Panc1 (cell line): Measurements from ENCODE around the gene OSER1.

ENCODE experiments used
- POLR2AphosphoS5 ChIP-seq: IDR thresholded peaks from 2 replicates; pipeline ENCODE4 v1.6.1; 2012; ENCODE audit warnings: mild to moderate bottlenecking, low read depth, low read length, moderate library complexity
- SIN3A ChIP-seq: IDR thresholded peaks from 2 replicates; pipeline ENCODE4 v1.6.1; 2012; ENCODE audit warnings: low read depth, mild to moderate bottlenecking, low read length, moderate library complexity, borderline replicate concordance; ENCODE audit not compliant: insufficient read depth
- TF ChIP-seq, protein P1 (sequence below): fragments of 450-650 bp; IDR thresholded peaks from 2 replicates; pipeline ENCODE4 v1.5.1; 2017; ENCODE audit warnings: mild to moderate bottlenecking

GRCh38 chr20:44219170-44219730, 8.7 kb upstream of the OSER1 start:
- no peak for TF ChIP-seq SIN3A
- TF ChIP-seq, protein P1, sequence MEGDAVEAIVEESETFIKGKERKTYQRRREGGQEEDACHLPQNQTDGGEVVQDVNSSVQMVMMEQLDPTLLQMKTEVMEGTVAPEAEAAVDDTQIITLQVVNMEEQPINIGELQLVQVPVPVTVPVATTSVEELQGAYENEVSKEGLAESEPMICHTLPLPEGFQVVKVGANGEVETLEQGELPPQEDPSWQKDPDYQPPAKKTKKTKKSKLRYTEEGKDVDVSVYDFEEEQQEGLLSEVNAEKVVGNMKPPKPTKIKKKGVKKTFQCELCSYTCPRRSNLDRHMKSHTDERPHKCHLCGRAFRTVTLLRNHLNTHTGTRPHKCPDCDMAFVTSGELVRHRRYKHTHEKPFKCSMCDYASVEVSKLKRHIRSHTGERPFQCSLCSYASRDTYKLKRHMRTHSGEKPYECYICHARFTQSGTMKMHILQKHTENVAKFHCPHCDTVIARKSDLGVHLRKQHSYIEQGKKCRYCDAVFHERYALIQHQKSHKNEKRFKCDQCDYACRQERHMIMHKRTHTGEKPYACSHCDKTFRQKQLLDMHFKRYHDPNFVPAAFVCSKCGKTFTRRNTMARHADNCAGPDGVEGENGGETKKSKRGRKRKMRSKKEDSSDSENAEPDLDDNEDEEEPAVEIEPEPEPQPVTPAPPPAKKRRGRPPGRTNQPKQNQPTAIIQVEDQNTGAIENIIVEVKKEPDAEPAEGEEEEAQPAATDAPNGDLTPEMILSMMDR, result no peak
- TF ChIP-seq POLR2AphosphoS5, result no peak
